HG03103 (cell line): ENCODE measurements around the gene HSCB.
A peak's percentile ranks its signal among the peaks of the same experiment; 100 is the strongest.
"Not testable (repeated sequence)": the region's sequence is repeated elsewhere in the genome, so short reads cannot be mapped to it uniquely, and the experiment has no call there.

ENCODE experiments used
- ATAC-seq: cut with Tn5 transposase; IDR thresholded peaks from one replicate; pipeline ENCODE4 v1.9.1; 2021; ENCODE audit warnings: low read depth; ENCODE audit not compliant: unreplicated experiment

The HSCB gene

GRCh38 chr22:28783786-28784671, 42.2 kb downstream of the HSCB start:
- ATAC-seq, result no peak

DNA sequence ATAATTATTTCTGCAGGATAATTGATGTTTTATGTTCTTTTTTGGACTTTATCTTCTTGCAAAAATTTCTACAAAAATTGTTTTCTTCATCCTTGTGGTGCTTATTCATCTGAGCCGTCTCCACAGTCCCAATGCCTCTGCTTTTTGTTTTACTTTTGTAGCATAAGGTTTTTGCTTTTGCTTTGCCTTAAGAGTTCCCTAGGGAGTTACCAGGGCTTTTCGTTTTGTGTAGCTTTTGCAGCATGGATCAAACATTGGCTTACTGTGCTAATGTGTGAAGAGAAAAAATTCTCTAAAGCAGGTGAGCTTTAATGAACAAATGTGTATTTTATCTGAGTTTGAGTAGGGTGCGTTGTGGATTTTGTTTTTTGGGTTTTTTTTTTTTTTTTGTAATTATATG, 46.8 kb downstream of the HSCB start:
- no peak for ATAC-seq

DNA sequence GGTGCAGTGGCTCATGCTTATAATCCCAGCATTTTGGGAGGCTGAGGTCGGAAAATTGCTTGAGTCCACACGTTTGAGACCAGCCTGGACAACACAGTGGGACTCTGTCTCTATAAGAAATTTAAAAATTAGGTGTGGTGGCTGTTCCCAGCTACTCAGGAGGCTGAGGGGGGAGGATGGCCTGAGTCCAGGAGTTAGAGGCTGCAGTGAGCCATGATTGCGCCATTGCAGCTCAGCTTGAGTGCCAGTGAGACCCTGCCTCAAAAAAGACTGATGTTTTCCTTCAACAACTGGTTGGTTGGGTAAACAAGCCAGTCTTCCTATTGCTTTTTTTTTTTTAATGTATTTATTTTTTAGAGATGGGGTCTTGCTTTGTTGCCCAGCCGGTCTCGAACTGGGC, 49.3 kb downstream of the HSCB start:
- ATAC-seq, result no peak

DNA sequence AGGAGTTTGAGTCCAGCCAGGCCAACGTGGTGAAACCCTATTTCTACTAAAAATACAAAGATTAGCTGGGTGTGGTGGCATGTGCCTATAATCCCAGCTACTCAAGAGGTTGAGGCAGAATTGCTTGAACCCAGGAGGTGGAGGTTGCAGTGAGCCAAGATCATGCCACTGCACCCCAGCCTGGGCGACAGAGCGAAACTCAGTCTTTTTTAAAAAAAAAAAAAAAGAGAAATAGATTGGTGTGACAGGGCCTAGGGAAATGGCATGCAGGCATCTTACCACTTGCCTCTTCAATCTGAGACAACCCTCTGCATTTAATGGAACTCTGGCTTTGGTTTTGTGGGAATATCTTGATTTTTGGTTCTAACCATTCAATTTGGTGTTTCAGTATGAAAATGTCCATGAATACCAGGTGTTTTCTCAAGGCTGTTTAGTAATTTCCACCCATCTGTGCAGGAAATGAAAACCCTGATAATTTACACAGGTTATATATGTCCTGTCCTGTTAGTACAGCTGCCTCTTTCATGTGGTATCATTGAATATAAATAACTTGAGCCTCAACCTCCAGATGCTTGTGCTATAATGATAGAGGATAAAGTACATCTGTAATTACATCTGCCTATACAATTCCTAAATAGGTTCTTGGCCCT, 50.1 kb downstream of the HSCB start:
- ATAC-seq, result peak; percentile 60

- ATAC-seq, result peak; percentile 35
These were observed 50.9 kb downstream of the HSCB start for GRCh38 chr22:28792491-28793383.

DNA sequence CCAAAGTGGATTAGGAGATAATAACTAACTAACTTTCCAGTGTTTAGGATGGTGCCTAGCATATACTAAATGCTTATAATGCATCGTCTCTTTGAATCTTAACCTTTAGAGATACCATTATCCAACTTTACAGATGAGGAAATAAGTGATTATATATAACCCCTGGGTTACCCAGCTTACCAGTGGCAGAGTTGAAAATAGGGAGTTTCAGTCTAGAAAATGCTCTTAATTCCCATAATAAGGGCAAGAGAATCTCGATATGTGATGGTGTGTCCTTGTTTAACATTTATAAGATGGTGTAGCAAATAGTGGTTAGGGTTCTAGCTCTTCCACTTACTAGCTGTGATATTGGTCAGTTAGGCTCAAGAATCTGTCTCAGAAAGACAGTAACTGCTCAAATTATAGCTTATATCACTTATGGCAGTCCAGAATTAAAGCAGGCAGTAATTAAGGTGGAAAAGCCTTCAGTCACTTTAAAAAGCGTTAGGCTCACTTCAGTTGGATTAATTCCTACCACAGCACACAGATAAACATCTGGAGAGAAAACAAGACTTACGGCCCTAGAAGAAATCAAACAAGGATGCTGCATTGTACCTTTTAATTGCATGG, 52.2 kb downstream of the HSCB start:
- no peak for ATAC-seq

DNA sequence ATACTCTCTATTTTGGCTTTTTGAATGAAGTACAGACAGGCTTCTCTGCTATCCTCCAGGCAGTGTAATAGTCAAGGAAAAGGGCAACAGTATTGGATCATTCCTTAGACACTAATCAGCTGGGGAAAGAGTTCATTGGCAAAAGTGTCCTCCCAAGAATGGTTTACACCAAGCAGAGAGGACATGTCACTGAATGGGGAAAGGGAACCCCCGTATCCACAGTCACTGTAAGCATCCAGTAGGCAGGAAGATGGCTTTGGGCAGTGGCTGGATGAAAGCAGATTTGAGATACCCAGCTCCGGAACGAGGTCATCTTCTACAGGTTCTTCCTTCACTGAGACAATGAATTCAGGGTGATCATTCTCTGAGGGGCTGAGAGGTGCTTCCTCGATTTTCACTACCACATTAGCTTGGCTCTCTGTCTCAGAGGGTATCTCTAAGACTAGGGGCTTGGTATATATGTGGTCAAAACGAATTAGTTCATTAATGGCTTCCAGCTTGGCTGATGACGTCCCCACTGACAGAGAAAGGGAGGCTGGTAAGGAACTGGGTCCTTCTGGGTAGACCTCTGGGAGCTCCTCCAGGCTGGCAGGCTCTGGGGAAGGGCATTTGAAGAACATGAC, 53.3 kb downstream of the HSCB start:
- ATAC-seq, result no peak

DNA sequence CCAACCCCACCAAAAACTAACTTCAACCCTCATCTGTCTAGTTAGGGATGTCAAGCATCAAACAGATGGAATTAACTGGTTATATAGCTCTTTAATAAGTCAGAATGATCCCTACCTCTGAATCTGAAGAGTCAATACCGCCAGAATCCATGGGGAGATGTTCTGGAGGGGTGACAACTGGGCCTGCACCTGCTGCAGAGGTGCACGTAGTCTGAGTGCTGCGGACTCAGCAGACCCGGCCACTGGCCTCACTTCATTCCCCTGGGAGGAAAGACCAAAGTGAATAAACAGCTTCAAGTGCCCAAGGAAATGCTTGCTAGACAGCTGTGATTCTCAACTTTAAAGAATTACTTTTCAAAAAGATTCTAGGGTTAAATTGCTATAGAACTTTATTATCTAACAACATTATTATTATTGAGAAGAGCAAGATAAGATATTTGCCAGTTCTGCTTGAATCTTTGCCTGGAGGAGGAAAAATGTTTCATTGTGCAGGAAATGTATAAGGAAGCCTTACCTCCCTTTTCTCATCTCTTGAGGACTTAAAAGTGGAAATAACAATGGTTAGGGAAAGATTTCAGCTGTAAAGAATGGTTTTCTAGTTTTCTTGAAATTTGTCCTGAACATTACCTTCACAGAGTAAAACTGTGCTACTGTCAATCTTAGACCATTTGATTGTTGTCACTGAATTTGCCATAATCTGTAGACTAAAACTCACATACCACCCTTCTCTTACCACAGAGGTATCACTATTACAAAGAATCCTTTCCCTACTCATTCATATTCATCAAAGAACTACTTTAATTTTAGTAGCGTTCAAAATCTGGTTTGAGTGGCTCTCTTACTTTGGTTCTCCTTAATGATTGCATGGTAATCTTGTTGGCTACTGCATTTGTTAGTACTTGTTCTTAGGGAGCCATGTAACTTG, 54.4 kb downstream of the HSCB start:
- ATAC-seq, result no peak

DNA sequence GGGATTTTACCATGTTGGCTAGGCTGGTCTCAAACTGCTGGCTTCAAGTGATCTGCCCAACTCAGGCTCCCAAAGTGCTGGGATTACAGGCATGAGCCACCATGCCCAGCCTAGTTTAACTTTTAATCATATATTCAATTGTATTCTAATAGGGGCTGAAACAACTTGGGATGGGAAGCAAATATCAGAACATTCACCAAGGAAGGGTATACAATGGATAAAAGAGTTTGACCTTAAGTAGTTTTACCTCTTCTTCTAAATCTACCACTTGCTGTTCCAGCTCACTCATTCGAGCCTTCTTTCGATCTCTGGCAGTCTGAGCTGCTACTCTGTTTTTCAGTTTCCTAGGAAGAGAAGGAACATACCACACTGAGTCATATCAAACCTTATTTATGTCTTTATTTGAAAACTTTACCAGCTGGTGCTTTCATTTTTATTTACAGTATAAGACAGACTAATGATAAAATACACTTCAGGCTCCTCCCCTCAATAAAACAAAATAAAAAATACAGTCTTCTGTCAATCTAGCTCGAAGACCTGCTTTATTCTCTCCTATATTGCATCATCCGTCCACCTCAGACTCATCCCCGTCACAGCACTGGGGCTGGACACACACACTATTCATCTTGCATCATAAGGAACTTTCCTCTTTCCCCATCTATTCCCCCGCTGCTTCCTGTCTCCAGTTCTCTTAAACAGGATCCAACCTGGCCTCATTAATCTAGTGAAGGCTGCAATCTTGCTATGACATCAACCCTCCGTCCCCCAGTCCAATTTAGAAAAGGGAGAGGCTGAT, 57.2 kb downstream of the HSCB start:
- ATAC-seq, result no peak

DNA sequence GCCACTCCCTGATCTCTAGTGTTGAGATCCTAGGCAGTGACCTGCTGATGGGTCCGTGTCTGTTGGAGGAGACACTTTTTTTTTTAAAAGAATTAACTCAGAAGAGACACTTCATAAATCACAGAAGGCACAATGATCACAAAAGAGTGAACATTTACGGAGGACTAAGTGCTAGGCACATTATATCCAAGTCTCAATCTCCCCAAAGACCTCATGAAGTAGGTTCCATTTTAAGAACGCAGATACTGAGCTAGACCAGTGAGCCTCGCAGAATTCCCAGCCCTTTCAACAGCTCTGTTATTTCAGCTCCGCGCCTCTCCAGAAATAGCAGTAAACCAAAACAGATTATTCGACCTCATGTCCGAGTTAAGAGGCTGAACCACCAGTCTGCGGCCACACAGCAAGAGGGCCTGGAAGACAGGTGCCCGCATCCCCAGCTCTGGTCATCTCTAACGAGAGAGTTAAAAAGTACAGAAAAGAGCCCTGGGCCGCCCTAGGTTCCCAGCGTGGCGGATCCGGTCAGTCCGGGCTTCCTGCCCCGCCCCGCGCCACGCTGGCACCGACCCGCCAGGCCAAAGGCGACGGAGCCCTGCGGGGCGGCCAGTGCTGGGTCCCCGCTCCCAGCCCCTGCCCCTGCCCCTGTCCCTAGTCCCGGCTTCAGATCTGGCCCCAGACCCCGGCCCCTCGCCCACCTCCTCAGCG, 57.9 kb downstream of the HSCB start:
- peak; percentile 26 for ATAC-seq

DNA sequence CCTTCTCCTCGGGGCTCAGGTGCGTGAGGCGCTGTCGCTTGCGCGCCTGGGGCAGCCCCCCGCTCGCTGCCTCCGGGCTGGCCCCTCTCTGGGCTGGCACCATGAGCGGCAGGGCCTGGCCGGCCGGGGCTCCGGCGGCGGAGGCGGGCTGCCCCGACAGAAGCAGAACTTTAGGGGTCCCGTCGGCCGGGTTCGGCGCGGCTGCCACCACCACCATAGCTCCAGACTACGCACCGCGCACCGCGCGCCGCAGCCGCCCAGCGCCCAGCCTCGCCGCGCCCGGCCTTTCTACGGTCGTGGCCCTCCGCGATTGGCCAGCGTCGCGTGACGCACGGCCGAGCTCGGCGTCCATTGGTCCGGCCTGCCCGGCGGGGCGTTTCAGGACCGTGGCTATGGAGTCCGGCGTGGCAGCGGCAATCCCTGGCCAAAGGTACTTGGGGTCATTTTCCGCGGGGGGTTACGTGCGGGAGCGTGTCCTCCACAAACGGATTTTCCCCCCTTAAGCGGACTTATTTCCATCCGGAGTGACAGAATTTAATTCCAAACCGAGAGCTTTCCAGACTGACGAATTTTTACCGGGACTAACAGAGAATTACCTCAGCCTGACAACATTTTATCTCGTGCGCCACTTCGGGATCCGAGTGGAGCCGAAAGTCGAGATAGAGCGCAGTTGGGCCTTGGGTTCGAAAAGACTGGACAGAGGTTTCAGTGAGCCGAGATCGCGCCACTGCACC, 58.6 kb downstream of the HSCB start, which contains the start of gene XBP1:
Gene XBP1, minus strand, starts transcription at position 262 of the 734 bp plus-strand sequence.
- ATAC-seq, result peak; percentile 74

DNA sequence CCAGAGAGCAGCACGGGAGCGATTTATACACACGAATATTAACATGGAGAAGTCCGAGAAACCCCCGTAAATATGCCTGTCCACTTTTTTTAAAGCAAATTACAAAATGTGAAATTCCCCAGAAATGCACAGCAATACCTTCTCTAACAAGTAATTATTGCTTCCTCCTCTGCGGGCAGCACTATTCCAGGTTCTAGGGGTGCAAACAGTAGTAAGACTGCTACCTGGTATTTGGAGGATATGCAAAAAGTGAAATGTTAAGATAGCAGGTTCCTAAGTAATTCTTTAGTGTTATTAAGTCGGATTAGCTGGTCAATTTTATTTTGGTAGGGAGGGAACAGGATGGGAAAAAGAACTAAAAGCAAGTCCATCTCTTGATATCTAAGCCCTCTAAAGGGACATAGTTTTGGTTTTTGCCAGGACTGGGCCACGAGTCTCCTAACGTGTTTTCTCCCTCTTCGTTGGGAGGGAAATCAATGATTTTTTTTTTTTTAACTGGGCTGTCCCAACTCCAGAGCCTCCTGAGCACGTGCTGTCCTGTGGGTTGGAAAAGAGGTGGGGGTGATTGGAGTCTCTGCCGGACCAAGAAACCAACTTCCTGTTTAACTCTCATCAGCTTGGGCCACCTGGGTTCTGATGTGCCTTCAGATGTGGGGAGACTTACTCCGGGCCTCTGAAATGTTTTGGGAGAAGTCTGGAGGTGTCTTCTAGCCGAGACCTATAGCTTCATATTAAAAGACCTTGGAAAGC, 60.2 kb downstream of the HSCB start:
- no peak for ATAC-seq

GRCh38 chr22:28802595-28803123, 60.8 kb downstream of the HSCB start:
- no peak for ATAC-seq

DNA sequence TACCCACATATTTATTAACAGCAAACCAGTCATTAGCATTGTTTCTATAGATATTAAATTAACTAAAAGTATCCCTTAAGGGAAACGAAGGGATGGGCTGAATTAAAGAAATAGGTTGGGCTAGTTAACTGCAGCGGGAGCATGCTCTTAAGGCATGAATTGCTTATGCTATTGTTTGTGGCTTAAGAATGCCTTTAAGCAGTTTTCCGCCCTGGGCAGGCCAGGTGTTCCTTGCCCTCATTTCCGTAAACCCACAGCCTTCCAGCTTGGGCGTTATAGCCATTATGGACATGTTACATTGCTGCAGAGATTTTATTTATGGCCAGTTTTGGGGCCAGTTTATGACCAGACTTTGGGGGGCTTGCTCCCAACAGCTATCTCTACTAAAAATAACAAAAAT, 63.6 kb downstream of the HSCB start:
- not testable (repeated sequence) for ATAC-seq
